RWPE2 (cell line): ENCODE measurements around the gene APC2.

ENCODE experiments used
- ATAC-seq: fragments of 200-7000 bp; cut with Tn5 transposase; 3 replicates; pipeline ENCODE4 v1.9.1; 2021; ENCODE audit warnings: low read depth
- DNase-seq: peaks from one replicate; pipeline ENCODE4 v3.0.0-alpha.2; 2020; ENCODE audit warnings: low spot score
- H3K27ac ChIP-seq: fragments of 450-650 bp; 2 replicates; pipeline ENCODE4 v1.5.1; 2017; ENCODE audit warnings: mild to moderate bottlenecking; ENCODE audit not compliant: poor library complexity, severe bottlenecking
- H3K27me3 ChIP-seq: fragments of 250-450 bp; sonication (Bioruptor Pico); 2 replicates; pipeline ENCODE4 v1.5.1; 2021; ENCODE audit warnings: mild to moderate bottlenecking, moderate library complexity; ENCODE audit not compliant: insufficient read depth, poor library complexity, severe bottlenecking
- H3K36me3 ChIP-seq: fragments of 250-450 bp; sonication (Bioruptor Pico); 2 replicates; pipeline ENCODE4 v1.5.1; 2020; ENCODE audit warnings: low read depth, mild to moderate bottlenecking, moderate library complexity
- H3K4me1 ChIP-seq: fragments of 250-450 bp; sonication (Bioruptor Pico); 2 replicates; pipeline ENCODE4 v1.5.1; 2021; ENCODE audit warnings: mild to moderate bottlenecking, moderate library complexity; ENCODE audit not compliant: insufficient read depth, poor library complexity, severe bottlenecking
- H3K4me3 ChIP-seq: fragments of 250-450 bp; sonication (Bioruptor Pico); 2 replicates; pipeline ENCODE4 v1.5.1; 2021; ENCODE audit warnings: mild to moderate bottlenecking, moderate library complexity; ENCODE audit not compliant: severe bottlenecking
- H3K9me3 ChIP-seq: fragments of 250-450 bp; sonication (Bioruptor Pico); 2 replicates; pipeline ENCODE4 v1.5.1; 2021; ENCODE audit warnings: mild to moderate bottlenecking, moderate library complexity; ENCODE audit not compliant: severe bottlenecking
- TF ChIP-seq, protein P1 (sequence below): fragments of 450-650 bp; IDR thresholded peaks from one replicate; pipeline ENCODE4 v1.5.1; 2017; ENCODE audit warnings: mild to moderate bottlenecking, moderate library complexity; ENCODE audit not compliant: poor library complexity, severe bottlenecking

The APC2 gene

DNA sequence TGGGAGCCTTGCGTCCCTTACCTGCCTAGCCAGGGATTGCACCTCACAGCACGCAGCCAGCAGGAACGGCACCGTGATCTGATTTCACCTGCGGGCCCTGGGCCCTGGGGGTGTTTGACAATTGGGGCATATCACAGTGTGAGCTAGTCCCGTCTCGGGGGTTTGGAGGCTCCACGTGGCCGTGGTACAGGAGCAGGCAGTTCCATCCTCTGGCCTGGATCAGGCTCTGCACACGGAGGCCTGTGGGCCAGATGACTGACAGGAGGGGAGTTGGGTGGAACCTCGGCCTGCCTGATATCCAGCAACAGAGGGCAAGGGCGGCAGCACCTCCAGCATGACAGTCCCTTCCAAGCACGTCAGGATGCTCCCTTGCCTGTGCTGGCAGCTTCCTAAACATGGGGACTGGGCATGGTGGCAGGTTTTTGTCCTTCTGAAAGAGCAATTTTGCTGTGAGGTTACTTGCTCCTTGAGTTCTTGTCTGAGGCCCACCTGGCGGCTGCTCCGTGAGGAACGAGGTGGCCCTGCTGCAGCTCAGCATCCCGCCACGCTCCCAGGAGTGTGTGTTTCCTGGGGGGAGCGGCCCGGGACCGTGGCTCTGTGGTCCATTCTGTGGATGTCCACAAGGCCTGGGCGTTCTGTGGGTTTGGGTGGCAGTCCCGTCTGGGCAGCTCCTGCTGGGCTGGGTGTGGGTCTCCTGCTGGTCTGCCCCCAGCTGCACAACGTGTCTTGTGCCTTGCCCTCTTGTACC is 18.0 kb upstream of the APC2 start:
- H3K9me3 ChIP-seq, result no peaks in the 10 kb centered on the region
- ATAC-seq (no peak), DNase-seq (no peak)
- H3K27ac ChIP-seq, result no peak overlapping the region
- H3K36me3 ChIP-seq, result peaks cover 77% of the 10 kb centered on the region
- H3K4me3 ChIP-seq, result no peak overlapping the region
- no peaks in the 10 kb centered on the region for H3K27me3 ChIP-seq
- TF ChIP-seq, protein P1, sequence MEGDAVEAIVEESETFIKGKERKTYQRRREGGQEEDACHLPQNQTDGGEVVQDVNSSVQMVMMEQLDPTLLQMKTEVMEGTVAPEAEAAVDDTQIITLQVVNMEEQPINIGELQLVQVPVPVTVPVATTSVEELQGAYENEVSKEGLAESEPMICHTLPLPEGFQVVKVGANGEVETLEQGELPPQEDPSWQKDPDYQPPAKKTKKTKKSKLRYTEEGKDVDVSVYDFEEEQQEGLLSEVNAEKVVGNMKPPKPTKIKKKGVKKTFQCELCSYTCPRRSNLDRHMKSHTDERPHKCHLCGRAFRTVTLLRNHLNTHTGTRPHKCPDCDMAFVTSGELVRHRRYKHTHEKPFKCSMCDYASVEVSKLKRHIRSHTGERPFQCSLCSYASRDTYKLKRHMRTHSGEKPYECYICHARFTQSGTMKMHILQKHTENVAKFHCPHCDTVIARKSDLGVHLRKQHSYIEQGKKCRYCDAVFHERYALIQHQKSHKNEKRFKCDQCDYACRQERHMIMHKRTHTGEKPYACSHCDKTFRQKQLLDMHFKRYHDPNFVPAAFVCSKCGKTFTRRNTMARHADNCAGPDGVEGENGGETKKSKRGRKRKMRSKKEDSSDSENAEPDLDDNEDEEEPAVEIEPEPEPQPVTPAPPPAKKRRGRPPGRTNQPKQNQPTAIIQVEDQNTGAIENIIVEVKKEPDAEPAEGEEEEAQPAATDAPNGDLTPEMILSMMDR, result no peak
- H3K4me1 ChIP-seq, result no peaks in the 10 kb centered on the region

DNA sequence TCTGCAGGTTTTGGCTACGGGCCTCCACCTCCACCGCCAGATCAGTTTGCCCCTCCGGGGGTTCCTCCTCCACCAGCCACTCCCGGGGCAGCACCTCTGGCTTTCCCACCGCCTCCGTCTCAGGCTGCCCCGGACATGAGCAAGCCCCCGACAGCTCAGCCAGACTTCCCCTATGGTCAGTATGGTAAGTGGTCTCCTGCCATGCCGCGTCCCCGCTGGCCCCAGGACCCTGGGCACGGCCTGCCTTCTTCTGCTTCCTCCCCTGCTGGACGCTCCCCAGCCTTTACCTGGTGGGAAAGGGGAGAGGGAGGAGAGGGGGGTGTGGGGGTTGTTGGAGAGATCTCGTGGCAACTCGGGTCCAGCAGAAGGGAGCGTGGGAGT is 17.4 kb upstream of the APC2 start:
- TF ChIP-seq, protein P1, result no peak
- H3K9me3 ChIP-seq, result no peaks in the 10 kb centered on the region
- no peak for DNase-seq
- H3K36me3 ChIP-seq, result peaks cover 72% of the 10 kb centered on the region
- H3K4me3 ChIP-seq, result no peak overlapping the region
- H3K27ac ChIP-seq, result no peak overlapping the region
- no peak for ATAC-seq
- H3K4me1 ChIP-seq, result no peaks in the 10 kb centered on the region
- no peaks in the 10 kb centered on the region for H3K27me3 ChIP-seq

DNA sequence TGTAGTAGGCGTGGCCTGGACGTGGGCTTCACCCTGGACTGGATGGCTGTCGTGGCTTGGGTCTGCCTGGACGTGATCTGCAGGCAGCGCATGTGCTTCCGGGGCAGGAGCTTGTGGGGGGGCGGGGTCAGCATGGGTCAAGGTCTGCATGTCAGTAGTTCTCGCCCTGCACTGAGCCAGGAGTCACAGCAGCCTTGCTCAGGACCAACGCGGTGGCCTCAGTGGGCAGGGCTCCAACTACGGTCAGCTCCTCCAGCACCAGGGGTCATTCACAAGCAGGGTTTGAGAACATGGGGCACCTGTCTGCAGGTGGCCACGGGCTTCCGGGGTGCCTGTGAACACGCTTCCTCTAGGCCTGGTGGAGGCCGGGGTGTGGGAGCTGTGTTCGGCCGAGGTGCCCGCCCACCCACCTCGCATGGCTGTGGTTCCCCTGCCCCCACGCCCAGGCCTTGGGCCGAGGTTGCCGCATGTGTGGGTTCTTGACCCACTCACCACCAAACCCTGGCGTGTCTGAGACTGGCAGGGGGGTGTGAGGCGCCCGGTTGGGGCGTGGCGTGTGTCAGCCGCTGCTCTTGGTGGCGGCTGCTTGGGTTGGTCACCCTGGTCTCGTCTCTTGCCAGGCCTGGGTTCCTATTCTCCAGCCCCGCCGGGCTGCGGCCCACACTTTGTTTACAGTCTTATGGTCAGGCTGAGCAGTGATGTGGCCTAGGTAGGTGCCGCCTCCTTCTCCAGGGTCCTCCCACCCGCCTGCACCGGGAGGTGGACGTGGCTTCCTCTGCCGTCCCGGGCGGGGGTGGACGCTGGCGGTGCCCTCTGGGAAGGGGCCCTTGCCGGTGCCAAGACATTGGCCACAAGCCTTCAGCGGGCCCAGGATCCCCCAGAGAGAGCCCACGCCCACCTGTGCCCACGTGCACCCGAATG is 16.5 kb upstream of the APC2 start:
- H3K4me1 ChIP-seq, result no peaks in the 10 kb centered on the region
- ATAC-seq (no peak), DNase-seq (no peak)
- H3K36me3 ChIP-seq, result peaks cover 63% of the 10 kb centered on the region
- H3K27ac ChIP-seq, result no peak overlapping the region
- TF ChIP-seq, protein P1, result no peak
- H3K4me3 ChIP-seq, result no peak overlapping the region
- no peaks in the 10 kb centered on the region for H3K27me3 ChIP-seq
- no peaks in the 10 kb centered on the region for H3K9me3 ChIP-seq

GRCh38 chr19:1434040-1434366 is 15.9 kb upstream of the APC2 start:
- no peak overlapping the region for H3K4me3 ChIP-seq
- no peaks in the 10 kb centered on the region for H3K27me3 ChIP-seq
- TF ChIP-seq, protein P1, result no peak
- peaks cover 58% of the 10 kb centered on the region for H3K36me3 ChIP-seq
- DNase-seq (no peak), ATAC-seq (no peak)
- H3K9me3 ChIP-seq, result no peaks in the 10 kb centered on the region
- H3K27ac ChIP-seq, result no peak overlapping the region
- no peaks in the 10 kb centered on the region for H3K4me1 ChIP-seq
